Breast epithelium (tissue), 3 donors: ENCODE data around the gene FRMD4A.

Experiments used
- POLR2A ChIP-seq: fragments of 450-650 bp; IDR thresholded peaks from one replicate; pipeline ENCODE4 v1.6.1; 2016; ENCODE audit warnings: antibody characterized with exemption, mild to moderate bottlenecking, moderate library complexity
- POLR2AphosphoS5 ChIP-seq, 3 donors: sonication (generic); formaldehyde crosslinking; IDR thresholded peaks; one replicate each; pipeline ENCODE4 v1.6.1; 2017; ENCODE audit warnings: antibody characterized with exemption in 3 of 3
- TF ChIP-seq, protein P1 (sequence below), 3 donors: fragments of 450-650 bp; IDR thresholded peaks; one replicate each; pipeline ENCODE4 v1.5.1; 2016 to 2017; ENCODE audit warnings: antibody characterized with exemption in 3 of 3, mild to moderate bottlenecking in 3 of 3, moderate library complexity in 3 of 3

GRCh38 chr10:14134275-14134674 is 196.4 kb downstream of the FRMD4A start:
- TF ChIP-seq POLR2AphosphoS5 (IDR thresholded peaks at IDR 0.05), result no peak
- TF ChIP-seq POLR2A, result no peak
- TF ChIP-seq, protein P1, sequence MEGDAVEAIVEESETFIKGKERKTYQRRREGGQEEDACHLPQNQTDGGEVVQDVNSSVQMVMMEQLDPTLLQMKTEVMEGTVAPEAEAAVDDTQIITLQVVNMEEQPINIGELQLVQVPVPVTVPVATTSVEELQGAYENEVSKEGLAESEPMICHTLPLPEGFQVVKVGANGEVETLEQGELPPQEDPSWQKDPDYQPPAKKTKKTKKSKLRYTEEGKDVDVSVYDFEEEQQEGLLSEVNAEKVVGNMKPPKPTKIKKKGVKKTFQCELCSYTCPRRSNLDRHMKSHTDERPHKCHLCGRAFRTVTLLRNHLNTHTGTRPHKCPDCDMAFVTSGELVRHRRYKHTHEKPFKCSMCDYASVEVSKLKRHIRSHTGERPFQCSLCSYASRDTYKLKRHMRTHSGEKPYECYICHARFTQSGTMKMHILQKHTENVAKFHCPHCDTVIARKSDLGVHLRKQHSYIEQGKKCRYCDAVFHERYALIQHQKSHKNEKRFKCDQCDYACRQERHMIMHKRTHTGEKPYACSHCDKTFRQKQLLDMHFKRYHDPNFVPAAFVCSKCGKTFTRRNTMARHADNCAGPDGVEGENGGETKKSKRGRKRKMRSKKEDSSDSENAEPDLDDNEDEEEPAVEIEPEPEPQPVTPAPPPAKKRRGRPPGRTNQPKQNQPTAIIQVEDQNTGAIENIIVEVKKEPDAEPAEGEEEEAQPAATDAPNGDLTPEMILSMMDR (IDR thresholded peaks at IDR 0.05), result no peak
